Ovary (tissue), 3 donors: ENCODE results near the gene C16orf89.
"Not testable (repeated sequence)": the region's sequence is repeated elsewhere in the genome, so short reads cannot be mapped to it uniquely, and the experiment has no call there.

Source experiments
- EP300 ChIP-seq: sonication (generic); formaldehyde crosslinking; IDR thresholded peaks from one replicate; pipeline ENCODE4 v1.6.1; 2017; ENCODE audit warnings: antibody characterized with exemption
- POLR2A ChIP-seq: fragments of 450-650 bp; IDR thresholded peaks from one replicate; pipeline ENCODE4 v1.6.1; 2017; ENCODE audit warnings: antibody characterized with exemption, mild to moderate bottlenecking, moderate library complexity
- TF ChIP-seq, protein P1 (sequence below), 3 donors: fragments of 450-650 bp in 2 of 3; fragments of 200-600 bp in 1 of 3; IDR thresholded peaks; one replicate each; pipeline versions ENCODE4 v1.5.1 to v1.8.0; 2016 to 2022; ENCODE audit warnings: antibody characterized with exemption in 3 of 3, mild to moderate bottlenecking in 1 of 3
- donor health status: DM: no; HTN: no; CAD: no.

- TF ChIP-seq, protein P1, sequence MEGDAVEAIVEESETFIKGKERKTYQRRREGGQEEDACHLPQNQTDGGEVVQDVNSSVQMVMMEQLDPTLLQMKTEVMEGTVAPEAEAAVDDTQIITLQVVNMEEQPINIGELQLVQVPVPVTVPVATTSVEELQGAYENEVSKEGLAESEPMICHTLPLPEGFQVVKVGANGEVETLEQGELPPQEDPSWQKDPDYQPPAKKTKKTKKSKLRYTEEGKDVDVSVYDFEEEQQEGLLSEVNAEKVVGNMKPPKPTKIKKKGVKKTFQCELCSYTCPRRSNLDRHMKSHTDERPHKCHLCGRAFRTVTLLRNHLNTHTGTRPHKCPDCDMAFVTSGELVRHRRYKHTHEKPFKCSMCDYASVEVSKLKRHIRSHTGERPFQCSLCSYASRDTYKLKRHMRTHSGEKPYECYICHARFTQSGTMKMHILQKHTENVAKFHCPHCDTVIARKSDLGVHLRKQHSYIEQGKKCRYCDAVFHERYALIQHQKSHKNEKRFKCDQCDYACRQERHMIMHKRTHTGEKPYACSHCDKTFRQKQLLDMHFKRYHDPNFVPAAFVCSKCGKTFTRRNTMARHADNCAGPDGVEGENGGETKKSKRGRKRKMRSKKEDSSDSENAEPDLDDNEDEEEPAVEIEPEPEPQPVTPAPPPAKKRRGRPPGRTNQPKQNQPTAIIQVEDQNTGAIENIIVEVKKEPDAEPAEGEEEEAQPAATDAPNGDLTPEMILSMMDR (IDR thresholded peaks at IDR 0.05), result not testable (repeated sequence)
- not testable (repeated sequence) for TF ChIP-seq EP300, POLR2A
Measured at GRCh38 chr16:5090592-5090991, 24.8 kb upstream of the C16orf89 start.
